SHP77 (cell line): ENCODE measurements around the gene IL17RB.

Source experiments
- DNase-seq, 2 experiments: peaks; one replicate each; lab custom pipeline; 2025; lab: John Stamatoyannopoulos, UW

The IL17RB gene

DNA sequence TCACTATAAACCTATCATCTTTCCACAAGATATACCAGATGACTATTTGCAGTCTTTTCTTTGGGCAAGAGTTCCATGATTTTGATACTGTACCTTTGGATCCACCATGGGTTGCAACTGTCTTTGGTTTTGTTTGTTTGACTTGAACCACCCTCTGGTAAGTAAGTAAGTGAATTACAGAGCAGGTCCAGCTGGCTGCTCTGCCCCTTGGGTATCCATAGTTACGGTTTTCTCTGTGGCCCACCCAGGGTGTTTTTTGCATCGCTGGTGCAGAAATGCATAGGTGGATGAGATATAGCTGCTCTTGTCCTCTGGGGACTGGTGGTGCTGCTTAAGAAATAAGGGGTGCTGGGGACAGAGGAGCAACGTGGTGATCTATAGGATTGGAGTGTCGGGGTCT lies 33.9 kb upstream of the IL17RB start:
- no peak for DNase-seq

- no peak for DNase-seq
These were observed 33.1 kb upstream of the IL17RB start for GRCh38 chr3:53813229-53813628.

DNA sequence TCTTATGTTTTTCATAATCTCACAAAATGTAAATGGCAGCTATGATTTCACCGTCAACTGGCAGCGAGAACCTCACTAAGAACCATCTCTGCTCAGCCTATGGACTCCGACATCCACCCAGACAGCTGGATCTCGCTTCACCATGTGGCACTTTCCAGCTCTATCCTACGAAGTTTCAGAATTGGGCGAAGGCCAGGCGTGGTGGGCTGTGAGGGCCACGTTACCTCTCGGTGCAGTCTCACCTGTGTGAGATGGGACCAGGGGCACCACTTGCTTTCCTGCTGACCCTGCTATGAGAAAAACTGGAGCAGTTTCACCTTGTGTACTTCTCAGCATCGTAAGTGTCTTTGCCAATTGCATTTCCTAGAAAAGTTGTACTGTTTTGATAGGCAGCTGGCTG lies 32.5 kb upstream of the IL17RB start:
- no peak for DNase-seq

GRCh38 chr3:53815067-53815466 lies 31.3 kb upstream of the IL17RB start:
- DNase-seq, result no peak

- no peak for DNase-seq
These were observed 30.7 kb upstream of the IL17RB start for GRCh38 chr3:53815651-53816050.

- no peak for DNase-seq
These were observed 29.9 kb upstream of the IL17RB start for GRCh38 chr3:53816425-53816824.

GRCh38 chr3:53817211-53817610 lies 29.2 kb upstream of the IL17RB start:
- DNase-seq, result no peak

DNA sequence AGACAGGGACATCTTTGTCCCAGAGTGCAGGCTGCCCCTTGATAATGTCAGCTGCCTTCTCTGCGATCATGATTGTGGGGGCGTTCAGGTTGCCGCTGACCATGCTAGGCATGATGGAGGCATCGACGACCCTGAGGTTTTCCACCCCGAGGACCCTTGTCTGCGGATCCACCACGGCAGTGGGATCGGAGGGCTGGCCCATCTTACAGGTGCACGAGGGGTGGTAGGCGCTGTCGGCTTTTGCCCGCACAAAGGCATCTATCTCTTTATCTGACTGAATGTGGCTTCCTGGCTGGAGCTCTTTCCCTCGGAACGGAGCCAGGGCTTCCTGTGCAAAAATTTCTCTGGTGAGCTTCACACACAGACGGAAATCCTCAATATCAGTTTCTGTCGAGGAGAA lies 28.6 kb upstream of the IL17RB start:
- DNase-seq, result no peak

GRCh38 chr3:53818221-53819162 lies 27.9 kb upstream of the IL17RB start:
- no peak for DNase-seq

DNA sequence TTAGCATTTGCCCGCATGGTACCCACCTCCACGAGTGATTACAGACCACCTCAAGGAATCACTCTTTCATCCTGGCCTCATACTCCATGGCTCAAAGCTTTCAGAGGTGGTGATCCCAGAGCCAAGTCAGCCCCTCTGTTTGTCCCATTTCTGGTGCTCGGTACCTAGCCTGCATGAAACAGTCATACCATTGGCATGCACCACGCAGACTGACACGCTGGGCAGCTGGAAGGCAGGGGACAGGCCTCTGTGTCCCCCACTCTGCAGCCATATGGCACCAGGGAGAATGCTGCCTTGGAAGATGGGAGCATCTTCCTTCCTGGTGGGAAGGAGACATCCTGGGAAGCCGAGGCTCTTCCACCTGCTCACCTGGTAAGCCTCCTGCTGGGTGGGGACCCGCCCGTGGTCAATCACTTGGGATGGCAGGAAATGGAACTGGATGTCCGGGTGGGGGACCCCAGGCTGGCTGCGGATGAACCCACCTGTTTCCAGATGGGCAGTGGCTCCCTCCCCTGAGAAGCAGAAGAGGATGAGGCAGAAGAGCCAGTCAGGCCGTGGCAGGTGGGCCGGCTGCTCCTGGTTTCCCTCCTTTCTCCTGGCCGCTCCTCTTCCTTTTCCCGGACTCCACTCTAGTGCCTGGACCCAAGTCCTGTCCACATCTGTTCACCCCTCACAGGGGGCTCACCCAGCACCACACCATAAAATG lies 27.1 kb upstream of the IL17RB start:
- no peak for DNase-seq

DNA sequence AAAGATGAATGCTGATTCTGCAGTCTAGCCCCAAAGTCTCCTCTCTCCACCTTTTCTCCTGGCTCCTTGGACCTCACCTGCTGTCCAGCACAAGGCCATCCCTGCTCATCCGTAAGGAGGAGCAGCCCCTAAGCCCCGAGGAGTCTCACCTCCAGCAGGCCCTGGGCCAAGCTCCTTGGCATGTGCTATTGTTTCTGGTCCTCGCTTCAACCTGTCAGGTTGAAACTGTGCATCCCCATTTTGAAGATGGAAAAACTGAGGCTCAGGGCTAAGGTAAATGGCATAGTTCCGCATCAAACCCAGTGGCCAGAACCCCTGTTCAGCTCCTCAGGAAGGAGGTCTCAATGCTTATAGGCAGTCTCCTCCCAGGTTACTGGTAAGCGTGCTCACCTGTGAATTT lies 26.3 kb upstream of the IL17RB start:
- no peak for DNase-seq

DNA sequence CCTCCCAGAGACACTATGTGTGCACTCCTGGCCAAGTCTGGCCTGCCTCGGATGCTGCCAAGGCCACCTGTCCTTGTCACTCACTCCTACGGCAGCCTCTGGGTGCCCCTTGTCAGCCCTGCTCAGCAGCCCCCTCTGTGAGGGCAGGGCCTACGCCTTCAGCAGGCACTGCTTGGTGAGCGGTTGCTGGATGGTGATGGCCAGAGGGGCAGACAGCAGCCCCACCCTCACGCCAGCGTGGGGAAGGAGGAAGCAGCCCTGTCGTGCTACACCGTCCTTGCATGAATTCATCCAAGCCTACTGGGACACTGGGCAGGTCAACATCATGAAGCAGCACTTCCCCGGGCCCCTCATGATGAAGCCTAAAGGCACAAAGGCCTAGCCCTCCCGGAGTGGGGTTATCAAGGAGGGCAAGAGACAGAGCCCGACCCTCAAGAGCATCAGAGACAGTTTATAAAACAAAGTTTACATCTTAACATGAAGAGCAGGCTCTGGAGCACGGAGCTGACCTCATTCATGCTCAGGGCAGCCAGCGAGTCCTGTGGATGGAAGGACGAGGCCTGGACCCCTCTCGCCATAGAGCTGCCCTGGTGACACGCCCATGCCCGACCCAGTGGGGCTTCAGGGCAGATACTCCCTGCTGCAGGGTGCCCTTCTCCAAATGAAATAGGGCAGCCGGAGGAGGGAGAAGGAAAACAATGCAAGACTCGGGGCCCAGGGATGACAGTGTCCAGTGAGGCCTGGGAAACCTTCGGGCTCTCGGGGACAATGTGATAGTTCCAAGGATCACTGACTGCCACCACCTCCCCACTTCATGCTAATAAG lies 25.4 kb upstream of the IL17RB start:
- DNase-seq, result no peak

DNA sequence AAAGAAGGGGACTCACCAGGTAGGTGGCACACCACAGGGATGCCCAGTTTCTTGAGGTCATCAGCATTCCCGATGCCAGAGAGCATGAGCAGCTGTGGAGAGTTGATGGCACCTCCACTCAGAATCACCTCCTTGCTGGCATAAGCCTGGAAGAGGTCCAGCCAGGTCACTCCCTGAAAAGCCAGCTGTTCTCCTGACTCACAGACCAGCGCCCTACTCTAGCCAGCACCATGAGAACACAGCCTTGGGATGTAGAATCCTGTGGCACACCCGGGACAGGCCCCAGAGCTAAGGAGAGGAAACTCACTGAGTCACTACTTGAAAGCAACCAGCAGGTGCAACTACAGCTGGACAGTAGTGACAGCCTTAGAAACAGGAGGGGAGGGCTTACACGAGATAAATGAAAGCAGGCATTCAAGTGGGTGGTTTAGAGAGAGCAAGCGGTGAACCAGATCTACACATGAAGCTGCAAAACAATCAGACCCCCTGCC lies 24.7 kb upstream of the IL17RB start:
- peak; percentile 59 to 65 for DNase-seq

DNA sequence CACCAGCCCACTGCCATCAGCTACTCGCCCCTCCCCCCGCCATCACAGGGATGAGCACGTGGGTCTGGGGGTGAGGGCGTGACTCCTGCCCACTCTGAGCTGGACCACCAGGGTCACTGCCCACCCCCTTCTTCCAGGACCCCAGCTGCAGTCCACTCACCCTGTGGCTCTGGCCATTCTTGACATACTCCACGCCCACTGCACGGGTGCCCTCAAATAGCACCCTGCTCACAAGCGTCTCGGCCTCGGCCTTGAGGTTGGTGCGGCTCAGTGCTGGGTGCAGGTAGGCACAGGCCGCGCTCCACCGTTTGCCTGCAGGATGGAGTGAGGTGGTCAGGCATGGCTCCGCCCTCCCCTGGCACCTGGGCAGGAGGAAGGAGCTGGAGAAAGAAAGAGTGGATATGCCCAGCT lies 24.0 kb upstream of the IL17RB start:
- no peak for DNase-seq

DNA sequence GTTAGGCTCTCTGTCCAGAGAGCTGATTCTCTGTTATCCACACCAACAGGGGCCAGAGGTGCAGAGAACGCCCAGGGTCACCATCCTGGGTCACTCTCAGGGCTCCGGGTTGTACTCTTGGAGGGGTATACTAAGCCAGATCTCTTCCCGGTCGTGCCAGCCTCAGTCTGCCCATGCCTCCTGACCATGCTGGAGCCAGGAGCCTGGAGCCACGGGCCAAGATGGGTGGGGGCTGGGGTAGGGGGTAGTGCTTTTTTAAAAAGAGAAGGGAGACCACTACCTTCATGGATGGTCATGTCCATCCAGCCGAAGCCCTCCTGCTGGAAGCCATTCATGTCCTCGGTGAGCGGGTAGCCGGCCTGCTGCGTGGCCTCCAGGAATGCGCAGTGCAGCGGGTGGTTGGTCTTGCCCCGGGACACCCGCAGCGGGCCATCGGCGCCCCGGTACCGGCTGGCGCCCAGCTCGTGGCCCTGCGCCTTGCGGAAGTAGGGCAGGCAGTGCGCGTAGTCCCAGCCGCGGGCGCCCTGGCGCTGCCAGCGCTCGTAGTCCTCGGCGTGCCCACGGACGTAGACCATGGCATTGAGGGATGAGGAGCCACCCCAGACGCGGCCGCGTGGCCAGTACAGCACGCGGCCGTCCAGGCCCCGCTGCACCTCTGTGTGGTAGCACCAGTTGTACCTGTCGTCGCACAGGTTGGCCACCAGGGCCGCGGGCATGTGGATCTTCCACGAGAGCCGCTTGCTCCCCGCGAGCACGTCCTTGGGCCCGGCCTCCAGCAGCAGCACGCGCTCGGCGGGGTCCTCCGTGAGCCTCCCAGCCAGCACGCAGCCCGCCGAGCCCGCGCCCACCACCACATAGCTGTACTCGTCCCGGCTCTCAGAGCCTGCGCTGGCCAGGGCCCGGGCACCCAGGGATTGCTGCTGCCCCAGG lies 23.1 kb upstream of the IL17RB start:
- DNase-seq, result no peak

- DNase-seq, result no peak
These were observed 22.3 kb upstream of the IL17RB start for GRCh38 chr3:53823956-53824657.

GRCh38 chr3:53824795-53825194 lies 21.6 kb upstream of the IL17RB start:
- no peak for DNase-seq

DNA sequence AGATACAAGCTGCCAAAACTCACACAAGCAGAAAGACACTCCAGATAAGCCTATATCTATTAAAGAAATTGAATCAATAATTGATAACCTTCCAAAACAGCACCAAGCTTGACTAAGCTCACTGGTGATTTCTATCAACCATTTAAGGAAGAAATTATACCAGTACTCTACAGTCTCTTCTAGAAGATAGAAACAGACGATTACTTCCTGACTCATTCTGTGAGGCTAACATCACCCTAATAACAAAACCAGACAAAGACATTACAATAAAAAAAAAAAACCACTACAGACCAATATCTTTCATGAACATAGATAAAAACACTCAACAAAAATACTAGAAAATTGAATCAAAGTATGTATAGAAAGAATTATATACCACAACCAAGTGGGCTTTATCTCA lies 20.3 kb upstream of the IL17RB start:
- DNase-seq, result no peak

GRCh38 chr3:53828581-53828980 lies 17.8 kb upstream of the IL17RB start:
- no peak for DNase-seq

DNA sequence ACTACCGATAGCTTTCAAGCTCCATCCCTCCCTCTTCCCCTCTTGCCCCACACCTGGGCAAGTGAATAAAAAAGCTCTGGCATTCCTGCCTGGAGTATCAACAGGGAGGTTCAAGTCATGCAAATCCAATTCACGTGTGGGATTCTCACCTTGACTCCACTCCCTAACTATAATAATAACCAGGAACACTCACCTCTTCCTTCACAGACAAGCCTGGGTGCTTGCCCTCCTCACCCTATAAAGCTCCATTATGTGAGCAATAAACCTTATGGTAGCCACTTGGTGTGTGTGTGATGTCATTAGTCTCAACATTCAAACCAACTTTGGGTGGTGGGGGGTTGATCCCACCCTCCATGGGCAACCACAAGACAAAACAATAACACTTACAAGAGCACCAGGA lies 16.8 kb upstream of the IL17RB start:
- DNase-seq, result no peak

- DNase-seq, result no peak
These were observed 15.4 kb upstream of the IL17RB start for GRCh38 chr3:53830944-53831343.
